Measurements from ENCODE around the gene SP2. TPM values are rescaled to one million over a fixed set of nuclear protein-coding genes. Genes with fewer than 3 reads are reported as not detected.

Gene SP2
- total RNA-seq, 1 donor from 2014 or later: 16.9 TPM

GRCh38 chr17:47953909-47954308 is 57.9 kb downstream of the SP2 start:
- peaks cover 18% of the 10 kb centered on the region for H3K4me1 Mint-ChIP-seq (ENCODE audit: unreplicated experiment)
- H3K27ac Mint-ChIP-seq: peak overlapping the region; percentile 53
- H3K4me3 Mint-ChIP-seq: peak overlapping the region; percentile 79
- H3K9me3 Mint-ChIP-seq: no peaks in the 10 kb centered on the region
- H3K27me3 Mint-ChIP-seq: peaks cover 1% of the 10 kb centered on the region
- no peak for TF ChIP-seq CTCF (conservative IDR thresholded peaks at IDR 0.05)
- DNase-seq (ENCODE audit: extremely low spot score, unreplicated experiment): no peak
- H3K36me3 Mint-ChIP-seq: no peaks in the 10 kb centered on the region

DNA sequence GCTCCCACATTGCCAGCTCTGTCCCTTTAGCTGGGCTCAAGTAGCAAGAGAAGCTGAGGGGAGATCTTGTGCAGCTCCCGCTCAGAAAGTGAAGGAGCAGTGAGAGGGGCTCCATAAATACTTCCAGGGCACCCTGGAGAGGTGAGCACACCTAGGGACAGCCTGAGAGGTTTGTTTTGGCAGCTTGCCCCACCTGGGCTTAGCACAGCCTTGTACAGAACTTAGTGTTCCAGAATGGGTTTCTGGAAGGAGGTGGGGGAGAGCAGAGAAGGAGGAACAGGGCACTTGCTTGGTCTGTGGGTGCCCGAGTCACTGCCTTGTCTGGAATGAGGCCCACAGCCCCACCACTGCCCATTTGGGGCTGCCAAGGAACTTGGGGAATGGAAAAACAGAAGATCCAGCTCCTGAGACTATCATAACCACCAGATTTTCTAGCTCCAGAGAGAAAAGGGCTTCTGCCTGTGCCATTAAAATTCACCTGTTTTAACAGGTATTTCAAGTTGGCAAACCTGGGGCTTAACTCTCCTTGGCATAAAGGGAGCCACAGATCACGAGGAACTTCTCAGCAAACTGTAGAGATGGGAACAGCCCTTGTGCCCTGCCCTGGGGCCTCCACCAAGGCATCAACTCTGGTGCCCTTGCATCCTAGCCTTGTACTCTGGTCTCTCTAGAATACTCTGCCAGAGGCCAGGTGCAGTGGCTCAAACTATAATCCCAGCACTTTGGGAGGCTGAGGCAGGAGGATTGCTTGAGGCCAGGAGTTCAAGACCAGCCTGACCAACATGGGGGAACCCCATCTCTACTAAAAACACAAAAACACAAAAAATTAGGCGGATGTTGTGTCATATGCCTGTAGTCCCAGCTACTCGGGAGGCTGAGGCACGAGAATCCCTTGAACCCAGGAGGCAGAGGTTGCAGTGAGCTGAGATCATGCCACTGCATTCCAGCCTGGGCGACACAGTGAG is 59.7 kb downstream of the SP2 start:
- peaks cover 24% of the 10 kb centered on the region for H3K4me1 Mint-ChIP-seq (ENCODE audit: unreplicated experiment)
- peak overlapping the region; percentile 91 for H3K4me3 Mint-ChIP-seq
- no peaks in the 10 kb centered on the region for H3K9me3 Mint-ChIP-seq
- peaks cover 11% of the 10 kb centered on the region for H3K27me3 Mint-ChIP-seq
- H3K27ac Mint-ChIP-seq: peak overlapping the region; percentile 71
- DNase-seq (ENCODE audit: extremely low spot score, unreplicated experiment): no peak
- no peak for TF ChIP-seq CTCF (conservative IDR thresholded peaks at IDR 0.05)
- no peaks in the 10 kb centered on the region for H3K36me3 Mint-ChIP-seq

GRCh38 chr17:47956791-47957590 is 61.0 kb downstream of the SP2 start:
- TF ChIP-seq CTCF (conservative IDR thresholded peaks at IDR 0.05): no peak
- Mint-ChIP-seq H3K4me3 (peak overlapping the region; percentile 91), H3K27ac (peak overlapping the region; percentile 85), H3K27me3 (peaks cover 11% of the 10 kb centered on the region), H3K4me1 (ENCODE audit: unreplicated experiment) (peaks cover 24% of the 10 kb centered on the region), H3K36me3 (no peaks in the 10 kb centered on the region), H3K9me3 (peaks cover 5% of the 10 kb centered on the region)
- DNase-seq (ENCODE audit: extremely low spot score, unreplicated experiment): no peak

GRCh38 chr17:47957591-47958490 is 61.8 kb downstream of the SP2 start, which contains the start of gene PRR15L:
PRR15L (minus strand) TSS chr17:47957883; CDS start chr17:47953234, 4,649 bp downstream.
- Mint-ChIP-seq H3K27me3 (peaks cover 11% of the 10 kb centered on the region), H3K36me3 (no peaks in the 10 kb centered on the region), H3K4me1 (ENCODE audit: unreplicated experiment) (peaks cover 24% of the 10 kb centered on the region), H3K4me3 (peak within 1 kb of the TSS; percentile 91), H3K9me3 (peaks cover 6% of the 10 kb centered on the region), H3K27ac (peak within 1 kb of the TSS; percentile 85)
- DNase-seq (ENCODE audit: extremely low spot score, unreplicated experiment): no peak
- no peak for TF ChIP-seq CTCF (conservative IDR thresholded peaks at IDR 0.05)

Measured in type B pancreatic cell (in vitro differentiated cells).